ENCODE data around the gene PLD4. TPM values are rescaled to one million over a fixed set of nuclear protein-coding genes. Genes with fewer than 3 reads are reported as not detected.

Gene PLD4
- total and polyA plus RNA-seq, 2 experiments from 2014 or later = 0.77 TPM; not detected in 1

- WGBS (ENCODE audit: low lambda C conversion rate, missing lambda C conversion rate) = 63% methylated on average over 17 of the region's 21 CpGs
- Histone ChIP-seq H3K4me1 (ENCODE audit: insufficient read depth) (peaks cover 46% of the 10 kb centered on the region), H3K27ac (no peak overlapping the region), H3K79me2 (no peaks in the 10 kb centered on the region), H4K20me1 (ENCODE audit: insufficient read depth, poor library complexity, severe bottlenecking) (no peaks in the 10 kb centered on the region), H3K4me3 (no peak overlapping the region), H3K4me2 (no peak overlapping the region), H3K9me3 (ENCODE audit: low read depth) (no peaks in the 10 kb centered on the region), H3K36me3 (replicated peaks; ENCODE audit: insufficient read depth, low read depth) (no peaks in the 10 kb centered on the region), H3K9me2 (replicated peaks; ENCODE audit: insufficient read depth) (no peaks in the 10 kb centered on the region), H2AFZ (no peak overlapping the region), H3K27me3 (no peaks in the 10 kb centered on the region)
- TF ChIP-seq EZH2 (IDR thresholded peaks at IDR 0.05; ENCODE audit: borderline replicate concordance) (no peak), EZH2phosphoT487 (IDR thresholded peaks at IDR 0.05; ENCODE audit: low read depth, severe bottlenecking, unreplicated experiment) (no peak)
- DNase-seq (ENCODE audit: low spot score) = peak; percentile 15
Measured at GRCh38 chr14:104975481-104976197, 51.0 kb downstream of the PLD4 start.

- Histone ChIP-seq H3K4me3 (no peak overlapping the region), H3K9me2 (replicated peaks; ENCODE audit: insufficient read depth) (no peaks in the 10 kb centered on the region), H3K9me3 (ENCODE audit: low read depth) (no peaks in the 10 kb centered on the region), H4K20me1 (ENCODE audit: insufficient read depth, poor library complexity, severe bottlenecking) (no peaks in the 10 kb centered on the region), H2AFZ (no peak overlapping the region), H3K36me3 (replicated peaks; ENCODE audit: insufficient read depth, low read depth) (no peaks in the 10 kb centered on the region), H3K79me2 (no peaks in the 10 kb centered on the region), H3K27ac (no peak overlapping the region), H3K27me3 (no peaks in the 10 kb centered on the region), H3K4me2 (no peak overlapping the region), H3K4me1 (ENCODE audit: insufficient read depth) (peaks cover 43% of the 10 kb centered on the region)
- DNase-seq (ENCODE audit: low spot score) = peak; percentile 91
- peak; percentile 84 for TF ChIP-seq CTCF (IDR thresholded peaks at IDR 0.05; ENCODE audit: poor library complexity)
- TF ChIP-seq EZH2phosphoT487 (IDR thresholded peaks at IDR 0.05; ENCODE audit: low read depth, severe bottlenecking, unreplicated experiment) = no peak
- TF ChIP-seq EZH2 (IDR thresholded peaks at IDR 0.05; ENCODE audit: borderline replicate concordance) = no peak
- 56% methylated on average over 21 of the region's 21 CpGs for WGBS (ENCODE audit: low lambda C conversion rate, missing lambda C conversion rate)
Measured at GRCh38 chr14:104976198-104977007, 51.7 kb downstream of the PLD4 start.

DNA sequence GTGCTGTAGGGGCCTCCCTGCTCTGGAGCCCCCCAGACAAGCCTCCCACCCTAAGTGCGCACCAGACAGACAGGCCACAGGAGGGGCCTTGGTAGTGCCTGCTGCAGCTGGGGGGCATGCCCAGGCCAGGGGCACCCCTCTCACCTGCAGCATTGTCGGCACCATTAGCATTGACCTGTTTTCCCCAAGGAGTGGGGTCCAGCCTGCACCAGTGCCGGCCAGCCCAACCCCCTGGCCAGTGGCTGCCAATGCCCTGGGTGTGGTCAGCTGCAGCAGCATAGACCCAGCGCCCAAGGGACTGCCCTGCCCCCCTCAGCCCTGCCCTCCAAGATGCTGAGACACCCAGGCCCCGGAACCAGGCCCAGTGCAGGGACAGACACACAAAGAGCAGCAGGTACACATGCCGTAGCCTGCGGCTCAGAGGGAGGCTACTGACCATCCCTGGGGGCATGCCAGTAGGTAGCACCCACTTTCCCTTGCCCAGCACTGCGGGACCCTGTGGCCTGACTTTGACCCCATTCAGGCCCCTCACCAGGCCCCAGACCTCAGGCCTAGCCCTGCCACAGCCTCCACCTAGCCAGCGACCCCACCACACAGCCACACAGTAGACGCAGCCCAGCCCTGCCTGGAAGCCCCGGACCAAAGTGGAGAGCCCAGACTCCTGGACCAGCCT is 52.5 kb downstream of the PLD4 start:
- no peak for TF ChIP-seq EZH2 (IDR thresholded peaks at IDR 0.05; ENCODE audit: borderline replicate concordance)
- no peak for TF ChIP-seq EZH2phosphoT487 (IDR thresholded peaks at IDR 0.05; ENCODE audit: low read depth, severe bottlenecking, unreplicated experiment)
- TF ChIP-seq CTCF (IDR thresholded peaks at IDR 0.05; ENCODE audit: poor library complexity) = no peak
- Histone ChIP-seq H3K27me3 (no peaks in the 10 kb centered on the region), H3K4me1 (ENCODE audit: insufficient read depth) (peaks cover 40% of the 10 kb centered on the region), H2AFZ (peak overlapping the region; percentile 78), H3K9me3 (ENCODE audit: low read depth) (no peaks in the 10 kb centered on the region), H4K20me1 (ENCODE audit: insufficient read depth, poor library complexity, severe bottlenecking) (no peaks in the 10 kb centered on the region), H3K9me2 (replicated peaks; ENCODE audit: insufficient read depth) (no peaks in the 10 kb centered on the region), H3K36me3 (replicated peaks; ENCODE audit: insufficient read depth, low read depth) (no peaks in the 10 kb centered on the region), H3K4me2 (peak overlapping the region; percentile 98), H3K4me3 (no peak overlapping the region), H3K27ac (no peak overlapping the region), H3K79me2 (no peaks in the 10 kb centered on the region)
- peak; percentile 6 for DNase-seq (ENCODE audit: low spot score)
- WGBS (ENCODE audit: low lambda C conversion rate, missing lambda C conversion rate) = 81% methylated on average over 11 of the region's 11 CpGs
